Transverse colon (tissue), 4 donors: Measurements from ENCODE around the gene ARHGAP31.

Experiments used
- CTCF ChIP-seq, 5 experiments: fragments of 200-600 bp in 3 of 5; fragments of 450-650 bp in 2 of 5; sonication (generic) in 3 of 5; IDR thresholded peaks; 1 replicate in 2 of 5; 2 replicates in 3 of 5; pipeline ENCODE4 v1.5.1; 2016 to 2017; ENCODE audit warnings: antibody characterized with exemption in 5 of 5, inconsistent platforms in 3 of 5, mild to moderate bottlenecking in 2 of 5, moderate library complexity in 1 of 5
- POLR2A ChIP-seq: fragments of 450-650 bp; IDR thresholded peaks from one replicate; pipeline ENCODE4 v1.6.1; 2016; ENCODE audit warnings: antibody characterized with exemption, mild to moderate bottlenecking, moderate library complexity
- POLR2AphosphoS5 ChIP-seq, 3 donors: sonication (generic); formaldehyde crosslinking; IDR thresholded peaks; one replicate each; pipeline ENCODE4 v1.6.1; 2016; ENCODE audit warnings: antibody characterized with exemption in 3 of 3

DNA sequence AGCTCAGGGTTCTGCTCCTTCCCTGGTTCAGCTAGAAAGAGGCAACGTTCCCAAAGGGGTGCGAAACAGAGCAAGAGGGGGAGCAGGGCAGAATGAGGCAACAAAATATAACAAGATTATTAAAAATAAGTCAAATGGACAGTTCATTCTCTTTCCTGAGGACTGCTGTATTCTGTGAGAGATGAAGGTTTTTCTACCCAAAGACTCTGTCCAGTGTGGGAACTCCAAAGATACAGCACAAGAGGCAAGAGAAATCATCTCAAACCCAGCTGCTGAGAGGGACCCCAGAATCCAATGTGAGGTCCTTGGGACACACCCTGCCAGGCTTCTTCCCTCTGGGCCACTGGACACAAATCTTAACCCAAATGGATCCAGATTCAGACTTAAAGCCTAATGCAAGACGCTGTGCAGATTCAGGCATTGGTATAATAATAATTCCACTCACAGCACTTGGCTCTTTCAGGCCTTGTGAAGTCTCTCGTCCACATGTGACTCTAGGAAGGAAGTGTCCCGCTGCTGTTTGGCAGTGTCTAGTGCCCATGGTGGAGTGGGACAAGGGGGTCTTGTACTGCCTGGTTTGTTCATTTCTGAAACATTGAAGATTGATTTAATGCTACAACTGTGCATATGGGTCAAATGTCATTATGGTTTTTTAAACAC lies 14.5 kb upstream of the ARHGAP31 start:
- TF ChIP-seq CTCF (IDR thresholded peaks at IDR 0.05) (no peak), POLR2AphosphoS5 (IDR thresholded peaks at IDR 0.05) (no peak), POLR2A (no peak)
